Activated naive CD8-positive, alpha-beta T cell treated with anti-CD3 and anti-CD28 coated beads, Interleukin-2, amount 50 U/mL, for 16 hours (primary cell): ENCODE data around the gene NOMO2.
"Not testable (repeated sequence)": the region's sequence is repeated elsewhere in the genome, so short reads cannot be mapped to it uniquely, and the experiment has no call there.

Experiments
- DNase-seq: peaks from one replicate; pipeline ENCODE4 v3.0.0-alpha.2; 2020; ENCODE audit warnings: low read depth, low spot score

Gene NOMO2

GRCh38 chr16:18561727-18562314, at the start of gene NOMO2:
NOMO2 (minus strand) TSS chr16:18562097; CDS start chr16:18562040, 57 bp downstream.
- peak; percentile 65 for DNase-seq

GRCh38 chr16:18610147-18610803, 48.4 kb upstream of the NOMO2 start:
- DNase-seq = not testable (repeated sequence)

- not testable (repeated sequence) for DNase-seq
Observed at GRCh38 chr16:18608271-18608670, 46.4 kb upstream of the NOMO2 start.

- not testable (repeated sequence) for DNase-seq
Observed at GRCh38 chr16:18603572-18604246, 41.8 kb upstream of the NOMO2 start.

- not testable (repeated sequence) for DNase-seq
Observed at GRCh38 chr16:18598582-18598981, 36.7 kb upstream of the NOMO2 start.

GRCh38 chr16:18597734-18598133, 35.8 kb upstream of the NOMO2 start:
- DNase-seq = not testable (repeated sequence)

- DNase-seq = not testable (repeated sequence)
Observed at GRCh38 chr16:18597319-18597718, 35.4 kb upstream of the NOMO2 start.

GRCh38 chr16:18595796-18596195, 33.9 kb upstream of the NOMO2 start:
- DNase-seq = not testable (repeated sequence)

- DNase-seq = not testable (repeated sequence)
Observed at GRCh38 chr16:18594880-18595279, 33.0 kb upstream of the NOMO2 start.

DNA sequence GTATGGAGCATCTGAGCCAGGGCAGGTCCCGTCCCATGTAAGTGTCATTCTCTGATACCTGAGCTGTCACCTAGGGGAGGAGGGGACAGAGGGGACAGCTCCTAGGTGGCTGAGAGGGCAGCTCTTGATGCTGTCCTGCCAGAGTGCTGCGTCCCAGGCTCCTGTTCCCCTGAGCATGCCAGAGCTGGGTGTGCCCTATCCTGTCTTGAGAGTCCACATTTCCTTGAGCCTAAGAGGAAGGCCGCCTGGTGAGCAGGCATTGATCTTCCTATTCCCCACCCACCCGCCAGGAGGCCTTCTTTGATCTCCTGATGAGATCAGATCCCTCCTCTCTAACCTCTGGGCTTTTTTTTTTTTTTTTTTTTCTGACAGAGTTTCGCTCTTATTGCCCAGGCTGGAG, 32.0 kb upstream of the NOMO2 start:
- not testable (repeated sequence) for DNase-seq

GRCh38 chr16:18592982-18593381, 31.1 kb upstream of the NOMO2 start:
- DNase-seq = not testable (repeated sequence)

GRCh38 chr16:18591908-18592307, 30.0 kb upstream of the NOMO2 start:
- DNase-seq = not testable (repeated sequence)

DNA sequence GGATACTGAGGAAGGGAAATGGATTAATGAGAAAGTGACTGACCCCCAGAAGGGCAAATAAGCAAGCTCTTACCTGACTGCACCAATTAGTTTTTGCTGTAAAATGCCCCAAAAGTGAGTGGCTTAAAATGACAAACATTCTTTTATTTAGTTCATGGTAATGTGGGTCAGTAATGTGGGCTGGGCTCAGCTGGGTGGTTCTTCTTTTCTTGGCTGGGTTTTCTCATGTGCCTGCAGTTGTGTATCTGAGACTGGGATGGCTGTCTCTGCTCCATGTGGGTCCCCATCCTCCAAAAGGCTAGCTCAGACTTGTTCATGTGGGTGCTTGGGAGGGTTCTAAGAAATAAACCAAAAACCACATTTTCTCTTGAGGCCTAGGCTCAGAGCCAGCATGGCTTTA, 29.5 kb upstream of the NOMO2 start:
- not testable (repeated sequence) for DNase-seq

DNA sequence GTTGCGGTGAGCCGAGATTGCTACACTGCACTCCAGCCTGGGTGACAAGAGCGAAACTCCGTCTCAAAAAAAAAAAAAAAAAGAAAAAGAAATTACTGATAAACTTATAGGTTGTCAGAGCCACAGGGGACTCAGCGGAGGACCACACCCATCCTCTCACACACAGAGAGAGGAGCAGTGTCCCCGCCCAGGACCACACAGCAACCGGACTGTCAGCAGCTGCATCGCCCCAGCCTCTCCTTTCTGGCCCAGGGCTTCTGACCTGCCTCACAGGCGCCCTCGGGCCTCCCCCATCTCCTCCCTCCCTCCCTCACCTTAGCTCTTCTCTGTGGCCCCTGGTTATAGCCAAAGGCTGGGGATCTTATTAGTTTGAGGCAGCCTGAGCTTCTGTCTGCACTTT, 27.9 kb upstream of the NOMO2 start:
- not testable (repeated sequence) for DNase-seq

- not testable (repeated sequence) for DNase-seq
Observed at GRCh38 chr16:18586560-18587540, 25.0 kb upstream of the NOMO2 start.

- not testable (repeated sequence) for DNase-seq
Observed at GRCh38 chr16:18585789-18586188, 23.9 kb upstream of the NOMO2 start.

DNA sequence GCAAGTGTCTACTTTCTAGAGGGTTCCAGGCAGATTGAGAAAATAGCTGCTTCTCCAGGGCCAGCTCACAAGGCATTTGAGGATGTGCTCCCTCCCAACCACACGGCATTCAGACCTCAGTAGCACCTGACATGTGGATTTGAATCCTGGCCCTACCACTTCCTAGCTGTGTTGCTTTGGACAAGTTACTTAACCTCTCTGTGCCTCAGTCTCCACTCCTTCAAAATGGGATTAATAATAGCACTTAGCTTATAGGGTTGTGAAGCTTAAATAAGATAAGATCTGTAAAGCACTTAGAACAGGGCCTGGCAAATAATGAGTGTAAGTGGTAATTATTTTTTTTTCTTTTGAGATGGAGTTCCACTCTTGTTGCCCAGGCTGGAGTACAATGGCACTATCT, 21.0 kb upstream of the NOMO2 start:
- DNase-seq = no peak

GRCh38 chr16:18580396-18580795, 18.5 kb upstream of the NOMO2 start:
- DNase-seq = not testable (repeated sequence)

GRCh38 chr16:18579261-18579660, 17.4 kb upstream of the NOMO2 start:
- DNase-seq = not testable (repeated sequence)

GRCh38 chr16:18577942-18578341, 16.0 kb upstream of the NOMO2 start:
- DNase-seq = not testable (repeated sequence)

DNA sequence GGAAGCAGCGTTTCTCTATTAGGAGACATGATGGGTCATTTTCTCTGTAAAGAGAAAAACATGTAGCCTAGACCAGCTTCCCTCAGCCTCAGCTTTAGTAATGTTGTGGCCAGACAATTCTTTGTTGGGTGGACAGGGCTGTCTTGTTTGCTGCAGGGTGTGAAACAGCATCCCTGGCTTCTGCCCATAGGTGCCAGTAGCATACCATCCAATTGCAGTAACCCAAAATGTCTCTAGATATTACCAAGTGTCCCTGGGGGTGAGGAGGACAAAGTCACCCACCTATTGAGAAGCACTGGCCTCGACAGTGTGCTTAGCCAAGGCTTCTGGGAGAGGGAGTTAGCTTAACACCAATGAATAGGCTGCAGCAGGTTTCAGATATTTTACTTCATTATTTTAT, 14.0 kb upstream of the NOMO2 start:
- not testable (repeated sequence) for DNase-seq
